ENCODE results near the gene C1QB.

Gene C1QB

DNA sequence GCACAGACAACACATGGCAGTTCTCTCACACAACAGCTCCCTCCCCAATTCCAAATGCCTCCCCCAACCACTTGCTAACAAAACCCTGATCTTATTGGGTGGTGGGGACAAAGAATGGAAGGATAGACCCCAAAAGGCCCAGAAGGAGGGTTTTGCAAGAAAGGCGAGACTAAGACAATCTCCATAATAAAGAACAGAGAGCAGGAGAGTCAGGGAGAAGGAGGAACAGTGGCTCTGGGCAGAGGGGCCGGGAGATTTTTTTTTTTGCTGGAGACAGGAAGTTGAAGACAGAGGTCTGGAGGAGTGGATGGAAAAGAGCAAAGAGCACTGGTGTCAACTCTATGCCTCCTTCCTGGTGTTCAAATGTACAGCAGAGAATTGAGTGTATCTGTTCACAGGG lies 23.1 kb upstream of the C1QB start:
- no peak for DNase-seq (ENCODE audit: low read depth)
- no peak overlapping the region for H3K4me3 ChIP-seq (ENCODE audit: low read length)
- TF ChIP-seq, protein P1, sequence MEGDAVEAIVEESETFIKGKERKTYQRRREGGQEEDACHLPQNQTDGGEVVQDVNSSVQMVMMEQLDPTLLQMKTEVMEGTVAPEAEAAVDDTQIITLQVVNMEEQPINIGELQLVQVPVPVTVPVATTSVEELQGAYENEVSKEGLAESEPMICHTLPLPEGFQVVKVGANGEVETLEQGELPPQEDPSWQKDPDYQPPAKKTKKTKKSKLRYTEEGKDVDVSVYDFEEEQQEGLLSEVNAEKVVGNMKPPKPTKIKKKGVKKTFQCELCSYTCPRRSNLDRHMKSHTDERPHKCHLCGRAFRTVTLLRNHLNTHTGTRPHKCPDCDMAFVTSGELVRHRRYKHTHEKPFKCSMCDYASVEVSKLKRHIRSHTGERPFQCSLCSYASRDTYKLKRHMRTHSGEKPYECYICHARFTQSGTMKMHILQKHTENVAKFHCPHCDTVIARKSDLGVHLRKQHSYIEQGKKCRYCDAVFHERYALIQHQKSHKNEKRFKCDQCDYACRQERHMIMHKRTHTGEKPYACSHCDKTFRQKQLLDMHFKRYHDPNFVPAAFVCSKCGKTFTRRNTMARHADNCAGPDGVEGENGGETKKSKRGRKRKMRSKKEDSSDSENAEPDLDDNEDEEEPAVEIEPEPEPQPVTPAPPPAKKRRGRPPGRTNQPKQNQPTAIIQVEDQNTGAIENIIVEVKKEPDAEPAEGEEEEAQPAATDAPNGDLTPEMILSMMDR (conservative IDR thresholded peaks at IDR 0.05; ENCODE audit: low read depth, low read length), result no peak

DNA sequence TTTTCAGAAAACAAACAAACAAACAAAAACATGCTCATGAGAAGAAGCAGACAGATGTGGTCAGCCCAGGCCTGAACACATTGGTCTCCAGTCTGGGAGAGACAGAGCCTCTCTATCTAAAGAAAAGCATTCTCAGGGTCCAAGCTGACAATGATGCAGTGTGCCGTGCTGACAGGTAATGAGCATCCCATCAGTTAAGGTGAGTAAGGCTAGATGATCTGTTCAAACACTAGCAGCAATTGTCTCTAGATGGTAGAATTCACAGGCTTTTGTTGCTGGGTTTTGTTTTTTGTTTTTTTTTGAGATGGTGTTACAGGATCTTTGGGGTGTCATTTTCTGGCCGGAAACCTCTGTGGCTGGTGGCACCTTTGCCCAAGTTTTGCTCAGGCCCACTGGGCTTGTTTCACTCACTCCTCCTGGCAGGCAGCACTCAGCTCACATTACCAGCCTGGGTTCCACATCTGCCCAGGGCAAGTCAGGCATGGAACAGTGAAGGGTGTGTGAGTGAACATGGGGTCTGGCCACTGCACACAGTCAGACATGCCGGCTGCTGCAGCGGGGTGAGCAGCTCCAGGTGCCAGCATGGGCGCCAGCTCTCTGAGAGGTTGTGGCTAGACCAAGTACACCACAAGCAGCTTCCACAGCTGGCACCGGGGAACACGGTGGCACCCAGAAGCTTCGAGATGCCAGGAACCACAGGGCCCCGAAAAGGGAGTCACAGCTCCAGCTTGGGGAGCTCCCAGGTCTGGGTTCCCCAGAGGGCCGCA lies 19.2 kb upstream of the C1QB start:
- TF ChIP-seq, protein P1 (conservative IDR thresholded peaks at IDR 0.05; ENCODE audit: low read depth, low read length), result no peak
- no peak for DNase-seq (ENCODE audit: low read depth)
- no peak overlapping the region for H3K4me3 ChIP-seq (ENCODE audit: low read length)

DNA sequence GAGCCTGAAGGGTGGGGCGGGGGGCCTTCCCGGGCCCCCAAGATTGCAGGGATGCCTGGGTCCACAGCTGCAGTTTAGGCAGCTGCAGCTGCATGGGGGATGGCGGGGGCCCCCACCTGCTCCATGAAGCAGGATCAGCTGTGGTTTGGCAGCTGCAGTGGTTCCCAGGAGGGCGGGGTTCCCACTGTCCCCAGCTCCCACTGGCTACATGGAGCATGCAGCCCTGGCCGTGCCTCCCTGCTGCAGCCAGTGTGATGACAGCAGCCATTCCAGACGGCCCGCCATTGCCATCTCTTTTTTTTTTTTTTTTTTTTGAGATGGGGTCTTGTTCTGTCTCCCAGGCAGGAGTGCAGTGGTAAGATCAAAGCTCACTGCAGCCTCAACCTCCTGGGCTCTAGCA lies 17.6 kb upstream of the C1QB start:
- no peak for DNase-seq (ENCODE audit: low read depth)
- TF ChIP-seq, protein P1 (conservative IDR thresholded peaks at IDR 0.05; ENCODE audit: low read depth, low read length), result no peak

DNA sequence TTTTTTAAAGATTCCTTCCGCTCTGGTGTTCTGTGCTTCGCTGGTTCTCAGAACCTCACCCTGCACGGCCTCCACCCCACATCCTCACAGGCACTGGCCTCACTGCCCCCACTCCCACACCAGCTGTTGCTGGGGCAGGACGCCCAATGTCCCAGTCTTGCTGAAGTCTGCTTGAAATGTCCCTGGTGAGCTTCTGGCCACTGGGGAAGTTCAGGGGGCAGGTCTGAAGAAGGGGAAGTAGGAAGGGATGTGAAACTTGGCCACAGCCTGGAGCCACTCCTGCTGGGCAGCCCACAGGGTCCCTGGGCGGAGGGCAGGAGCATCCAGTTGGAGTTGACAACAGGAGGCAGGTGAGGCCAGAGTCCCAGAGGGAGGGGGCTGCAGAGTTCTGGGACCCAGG lies 16.7 kb upstream of the C1QB start, which contains the start of gene C1QA:
Gene C1QA (plus strand): TSS at position 276 of the 400 bp plus-strand sequence. CDS start 989 bp downstream, outside the sequence.
- no peak within 1 kb of the TSS for H3K4me3 ChIP-seq (ENCODE audit: low read length)
- TF ChIP-seq, protein P1 (conservative IDR thresholded peaks at IDR 0.05; ENCODE audit: low read depth, low read length), result no peak
- no peak for DNase-seq (ENCODE audit: low read depth)

More for the DNA sequence above, 17.6 kb upstream of the C1QB start:
- no peak overlapping the region for H3K4me3 ChIP-seq (ENCODE audit: low read length)

DNA sequence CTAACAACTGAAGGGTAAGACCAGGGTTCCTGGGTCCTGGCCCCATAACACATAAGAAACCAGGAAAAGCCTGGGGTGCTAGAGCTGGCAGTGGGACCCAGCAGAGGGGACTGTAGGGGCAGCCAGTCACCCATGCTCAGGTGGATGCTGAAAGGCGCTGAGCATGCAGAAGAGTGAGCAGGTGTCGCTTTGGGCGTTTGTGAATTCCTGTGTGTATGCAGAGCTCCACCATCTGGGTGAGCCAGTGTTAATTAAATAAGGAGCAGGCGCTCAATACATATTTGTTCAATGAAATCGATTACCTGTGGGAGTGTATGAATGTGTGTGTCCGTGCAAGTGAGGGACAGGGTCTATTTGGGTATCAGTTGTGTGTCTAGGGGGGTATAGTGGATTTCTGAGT lies 16.1 kb upstream of the C1QB start:
- TF ChIP-seq, protein P1 (conservative IDR thresholded peaks at IDR 0.05; ENCODE audit: low read depth, low read length), result no peak
- no peak for DNase-seq (ENCODE audit: low read depth)

DNA sequence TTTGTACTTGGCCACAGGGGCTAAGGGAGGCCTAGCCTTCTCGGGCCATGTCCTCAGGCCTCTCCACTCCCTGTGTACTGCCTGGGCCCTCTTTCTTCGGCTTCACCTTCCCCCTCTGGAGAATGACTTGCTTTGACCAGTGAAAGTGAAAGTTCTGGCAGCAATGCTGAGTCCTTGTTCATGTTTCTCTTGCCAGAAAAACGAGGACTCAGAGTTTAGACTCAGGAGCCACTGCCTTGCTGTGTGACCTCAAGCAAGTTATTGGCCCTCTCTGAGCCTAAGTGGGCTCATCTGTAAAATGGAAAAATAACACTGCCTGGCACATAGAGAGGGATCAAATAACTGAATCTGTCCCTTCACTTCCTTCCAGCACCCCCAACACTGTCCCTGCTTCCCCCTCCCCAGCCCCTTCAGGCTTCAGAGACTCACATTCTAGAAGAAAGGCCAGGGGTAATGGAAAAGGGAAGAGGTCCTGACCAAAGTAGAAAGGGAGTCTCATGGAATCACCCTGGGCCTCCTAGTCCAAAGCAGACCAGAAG lies 15.1 kb upstream of the C1QB start:
- TF ChIP-seq, protein P1 (conservative IDR thresholded peaks at IDR 0.05; ENCODE audit: low read depth, low read length), result no peak
- no peak overlapping the region for H3K4me3 ChIP-seq (ENCODE audit: low read length)
- no peak for DNase-seq (ENCODE audit: low read depth)

More for the DNA sequence above, 16.1 kb upstream of the C1QB start:
- no peak overlapping the region for H3K4me3 ChIP-seq (ENCODE audit: low read length)
